ENCODE measurements around the gene FAM89B.

Gene FAM89B

DNA sequence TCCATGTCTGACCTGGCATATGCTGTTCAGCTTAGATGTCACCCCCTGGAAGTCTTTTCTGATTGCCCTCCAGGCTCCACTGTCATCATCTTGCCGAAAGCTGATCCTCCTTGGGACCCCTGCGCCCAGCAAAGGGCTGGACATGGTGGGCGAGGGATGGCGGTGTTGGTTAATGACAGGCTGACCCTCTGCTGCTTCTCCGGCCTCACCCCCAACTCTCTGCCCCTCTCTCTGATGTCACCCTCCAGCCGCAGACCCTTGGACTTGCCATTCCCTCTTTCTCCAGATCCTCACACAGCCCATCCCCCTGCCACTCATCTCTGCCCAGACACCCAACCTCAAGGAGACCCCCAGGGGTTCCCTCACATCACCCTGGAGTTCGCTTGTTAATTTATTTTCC lies 5.8 kb downstream of the FAM89B start:
- Histone ChIP-seq H3K9ac (ENCODE audit: low read length) (no peak overlapping the region), H2AK5ac (ENCODE audit: low read length) (no peak overlapping the region), H3K4me2 (ENCODE audit: low read length) (no peak overlapping the region), H3K79me1 (ENCODE audit: low read length) (no peaks in the 10 kb centered on the region), H2BK15ac (replicated peaks; ENCODE audit: low read depth) (no peak overlapping the region), H3K36me3 (ENCODE audit: control insufficient read depth, insufficient read depth, low read length) (no peaks in the 10 kb centered on the region), H3K27me3 (ENCODE audit: insufficient read depth, low read length, poor library complexity) (no peaks in the 10 kb centered on the region), H2BK5ac (ENCODE audit: low read length) (no peak overlapping the region), H3K4ac (ENCODE audit: low read depth, low read length) (no peak overlapping the region), H2BK120ac (ENCODE audit: low read depth, low read length) (no peak overlapping the region), H3K23ac (ENCODE audit: low read length) (no peak overlapping the region), H3K4me3 (ENCODE audit: low read length) (no peak overlapping the region), H3K56ac (ENCODE audit: low read length) (no peak overlapping the region), H4K8ac (ENCODE audit: low read depth, low read length) (no peak overlapping the region), H3K27ac (ENCODE audit: low read depth, low read length) (no peak overlapping the region), H3K18ac (ENCODE audit: low read length) (no peak overlapping the region), H3K79me2 (ENCODE audit: control insufficient read depth, insufficient read depth, low read length) (no peaks in the 10 kb centered on the region), H3K4me1 (ENCODE audit: control insufficient read depth, low read depth, low read length) (peaks cover 2% of the 10 kb centered on the region), H4K5ac (ENCODE audit: low read length) (no peak overlapping the region)
- DNase-seq, result no peak
- no CpG with 5 or more reads among the region's 7 CpGs for WGBS (ENCODE audit: extremely low coverage, insufficient coverage, low lambda C conversion rate)

DNA sequence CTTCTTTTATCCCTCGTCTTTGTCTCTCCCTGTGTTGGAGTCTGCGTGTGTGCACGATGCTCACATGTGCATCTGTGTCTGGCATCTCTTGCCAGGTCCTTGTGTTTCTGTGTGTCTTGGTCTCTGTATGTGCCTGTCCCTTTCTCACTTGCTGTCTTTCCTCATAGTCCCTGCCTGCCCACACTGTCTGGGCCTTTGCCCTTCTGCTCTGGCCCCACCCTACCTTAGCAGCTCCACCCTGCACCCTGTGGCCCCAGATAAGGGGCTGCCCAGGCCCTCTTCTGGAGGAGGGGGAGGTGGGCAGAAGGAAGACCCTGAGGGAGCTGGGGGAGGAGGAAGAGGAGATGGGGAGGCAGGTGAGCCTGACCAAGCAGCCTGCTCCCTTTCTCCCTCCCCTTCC lies 6.3 kb downstream of the FAM89B start:
- no peak overlapping the region for H3K18ac ChIP-seq (ENCODE audit: low read length)
- H3K4ac ChIP-seq (ENCODE audit: low read depth, low read length), result no peak overlapping the region
- H3K79me1 ChIP-seq (ENCODE audit: low read length), result no peaks in the 10 kb centered on the region
- no peak overlapping the region for H3K9ac ChIP-seq (ENCODE audit: low read length)
- H3K56ac ChIP-seq (ENCODE audit: low read length), result no peak overlapping the region
- H2BK120ac ChIP-seq (ENCODE audit: low read depth, low read length), result no peak overlapping the region
- DNase-seq, result no peak
- H3K4me2 ChIP-seq (ENCODE audit: low read length), result no peak overlapping the region
- H3K36me3 ChIP-seq (ENCODE audit: control insufficient read depth, insufficient read depth, low read length), result no peaks in the 10 kb centered on the region
- no peak overlapping the region for H4K8ac ChIP-seq (ENCODE audit: low read depth, low read length)
- peaks cover 2% of the 10 kb centered on the region for H3K4me1 ChIP-seq (ENCODE audit: control insufficient read depth, low read depth, low read length)
- H2BK15ac ChIP-seq (replicated peaks; ENCODE audit: low read depth), result no peak overlapping the region
- H3K27me3 ChIP-seq (ENCODE audit: insufficient read depth, low read length, poor library complexity), result no peaks in the 10 kb centered on the region
- WGBS (ENCODE audit: extremely low coverage, insufficient coverage, low lambda C conversion rate), result no CpG with 5 or more reads among the region's 3 CpGs
- no peak overlapping the region for H3K4me3 ChIP-seq (ENCODE audit: low read length)
- H2BK5ac ChIP-seq (ENCODE audit: low read length), result no peak overlapping the region
- no peak overlapping the region for H2AK5ac ChIP-seq (ENCODE audit: low read length)
- H3K79me2 ChIP-seq (ENCODE audit: control insufficient read depth, insufficient read depth, low read length), result no peaks in the 10 kb centered on the region
- H3K27ac ChIP-seq (ENCODE audit: low read depth, low read length), result no peak overlapping the region
- no peak overlapping the region for H4K5ac ChIP-seq (ENCODE audit: low read length)
- H3K23ac ChIP-seq (ENCODE audit: low read length), result no peak overlapping the region

GRCh38 chr11:65579291-65579690 lies 7.0 kb downstream of the FAM89B start:
- Histone ChIP-seq H3K56ac (ENCODE audit: low read length) (no peak overlapping the region), H2AK5ac (ENCODE audit: low read length) (no peak overlapping the region), H3K79me1 (ENCODE audit: low read length) (no peaks in the 10 kb centered on the region), H3K79me2 (ENCODE audit: control insufficient read depth, insufficient read depth, low read length) (no peaks in the 10 kb centered on the region), H3K36me3 (ENCODE audit: control insufficient read depth, insufficient read depth, low read length) (no peaks in the 10 kb centered on the region), H4K8ac (ENCODE audit: low read depth, low read length) (no peak overlapping the region), H3K27me3 (ENCODE audit: insufficient read depth, low read length, poor library complexity) (no peaks in the 10 kb centered on the region), H3K4me3 (ENCODE audit: low read length) (no peak overlapping the region), H2BK15ac (replicated peaks; ENCODE audit: low read depth) (no peak overlapping the region), H3K4me1 (ENCODE audit: control insufficient read depth, low read depth, low read length) (peaks cover 2% of the 10 kb centered on the region), H3K4me2 (ENCODE audit: low read length) (no peak overlapping the region), H3K23ac (ENCODE audit: low read length) (no peak overlapping the region), H2BK120ac (ENCODE audit: low read depth, low read length) (no peak overlapping the region), H4K5ac (ENCODE audit: low read length) (no peak overlapping the region), H3K9ac (ENCODE audit: low read length) (no peak overlapping the region), H3K18ac (ENCODE audit: low read length) (no peak overlapping the region), H3K27ac (ENCODE audit: low read depth, low read length) (no peak overlapping the region), H3K4ac (ENCODE audit: low read depth, low read length) (no peak overlapping the region), H2BK5ac (ENCODE audit: low read length) (no peak overlapping the region)
- DNase-seq, result no peak
- WGBS (ENCODE audit: extremely low coverage, insufficient coverage, low lambda C conversion rate), result no CpG with 5 or more reads among the region's 4 CpGs

DNA sequence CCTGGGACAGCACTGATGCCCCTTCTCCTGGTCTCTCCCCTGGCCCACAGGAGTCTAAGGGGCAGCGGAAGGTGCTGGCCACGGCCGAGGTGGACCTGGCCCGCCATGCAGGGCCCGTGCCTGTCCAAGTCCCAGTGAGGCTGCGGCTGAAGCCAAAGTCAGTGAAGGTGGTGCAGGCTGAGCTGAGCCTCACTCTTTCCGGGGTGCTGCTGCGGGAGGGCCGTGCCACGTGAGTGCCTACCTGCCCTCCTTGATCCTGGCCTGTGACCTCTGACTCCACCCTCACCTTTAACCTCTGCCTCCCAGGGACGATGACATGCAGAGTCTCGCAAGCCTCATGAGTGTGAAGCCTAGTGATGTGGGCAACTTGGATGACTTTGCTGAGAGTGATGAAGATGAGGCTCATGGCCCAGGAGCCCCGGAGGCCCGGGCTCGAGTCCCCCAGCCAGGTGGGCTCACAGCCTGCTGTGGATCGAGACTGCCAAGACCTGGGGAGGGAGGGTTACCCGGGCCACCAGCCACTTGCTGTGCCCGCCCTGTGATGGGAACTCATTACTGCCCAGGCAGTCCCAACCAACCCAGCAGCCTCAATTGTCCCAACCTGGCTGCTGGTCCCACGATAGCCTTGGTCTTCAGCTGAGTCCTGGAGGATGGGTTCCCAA lies 7.8 kb downstream of the FAM89B start:
- WGBS (ENCODE audit: extremely low coverage, insufficient coverage, low lambda C conversion rate), result no CpG with 5 or more reads among the region's 19 CpGs
- Histone ChIP-seq H2BK120ac (ENCODE audit: low read depth, low read length) (no peak overlapping the region), H3K4me3 (ENCODE audit: low read length) (no peak overlapping the region), H2BK15ac (replicated peaks; ENCODE audit: low read depth) (no peak overlapping the region), H3K56ac (ENCODE audit: low read length) (no peak overlapping the region), H3K27me3 (ENCODE audit: insufficient read depth, low read length, poor library complexity) (no peaks in the 10 kb centered on the region), H3K18ac (ENCODE audit: low read length) (no peak overlapping the region), H3K27ac (ENCODE audit: low read depth, low read length) (no peak overlapping the region), H4K8ac (ENCODE audit: low read depth, low read length) (no peak overlapping the region), H3K4me2 (ENCODE audit: low read length) (no peak overlapping the region), H4K5ac (ENCODE audit: low read length) (no peak overlapping the region), H3K36me3 (ENCODE audit: control insufficient read depth, insufficient read depth, low read length) (no peaks in the 10 kb centered on the region), H3K23ac (ENCODE audit: low read length) (no peak overlapping the region), H3K9ac (ENCODE audit: low read length) (no peak overlapping the region), H3K4me1 (ENCODE audit: control insufficient read depth, low read depth, low read length) (no peaks in the 10 kb centered on the region), H2AK5ac (ENCODE audit: low read length) (no peak overlapping the region), H2BK5ac (ENCODE audit: low read length) (no peak overlapping the region), H3K4ac (ENCODE audit: low read depth, low read length) (no peak overlapping the region), H3K79me2 (ENCODE audit: control insufficient read depth, insufficient read depth, low read length) (no peaks in the 10 kb centered on the region), H3K79me1 (ENCODE audit: low read length) (no peaks in the 10 kb centered on the region)
- DNase-seq, result no peak

DNA sequence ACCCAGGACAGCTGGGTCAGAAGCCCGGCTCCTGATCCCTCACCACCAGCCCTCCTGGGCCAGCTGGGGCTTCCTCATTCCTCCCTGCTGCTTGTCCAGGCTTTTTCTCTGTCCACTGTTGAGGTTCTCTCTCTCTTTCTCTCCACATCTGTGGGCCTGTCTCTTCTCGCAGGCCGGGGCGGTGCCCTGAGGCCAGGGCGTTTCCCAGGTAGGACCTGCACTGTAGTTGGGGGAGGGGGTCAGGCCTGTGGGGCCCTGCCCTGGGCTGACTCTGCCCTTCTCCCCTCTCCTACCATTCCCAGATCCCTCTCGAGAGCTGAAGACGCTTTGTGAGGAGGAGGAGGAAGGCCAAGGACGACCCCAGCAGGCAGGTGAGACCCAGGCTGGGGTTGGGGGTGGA lies 8.4 kb downstream of the FAM89B start:
- no peak overlapping the region for H3K18ac ChIP-seq (ENCODE audit: low read length)
- WGBS (ENCODE audit: extremely low coverage, insufficient coverage, low lambda C conversion rate), result no CpG with 5 or more reads among the region's 8 CpGs
- DNase-seq, result no peak
- no peaks in the 10 kb centered on the region for H3K4me1 ChIP-seq (ENCODE audit: control insufficient read depth, low read depth, low read length)
- peaks cover 2% of the 10 kb centered on the region for H3K27me3 ChIP-seq (ENCODE audit: insufficient read depth, low read length, poor library complexity)
- H3K56ac ChIP-seq (ENCODE audit: low read length), result no peak overlapping the region
- no peak overlapping the region for H3K9ac ChIP-seq (ENCODE audit: low read length)
- H4K5ac ChIP-seq (ENCODE audit: low read length), result no peak overlapping the region
- H3K27ac ChIP-seq (ENCODE audit: low read depth, low read length), result no peak overlapping the region
- no peaks in the 10 kb centered on the region for H3K79me2 ChIP-seq (ENCODE audit: control insufficient read depth, insufficient read depth, low read length)
- H2BK5ac ChIP-seq (ENCODE audit: low read length), result no peak overlapping the region
- H2AK5ac ChIP-seq (ENCODE audit: low read length), result no peak overlapping the region
- H3K36me3 ChIP-seq (ENCODE audit: control insufficient read depth, insufficient read depth, low read length), result no peaks in the 10 kb centered on the region
- no peak overlapping the region for H3K23ac ChIP-seq (ENCODE audit: low read length)
- H4K8ac ChIP-seq (ENCODE audit: low read depth, low read length), result no peak overlapping the region
- H3K4me3 ChIP-seq (ENCODE audit: low read length), result no peak overlapping the region
- H3K4me2 ChIP-seq (ENCODE audit: low read length), result no peak overlapping the region
- no peaks in the 10 kb centered on the region for H3K79me1 ChIP-seq (ENCODE audit: low read length)
- H2BK120ac ChIP-seq (ENCODE audit: low read depth, low read length), result no peak overlapping the region
- H3K4ac ChIP-seq (ENCODE audit: low read depth, low read length), result no peak overlapping the region
- H2BK15ac ChIP-seq (replicated peaks; ENCODE audit: low read depth), result no peak overlapping the region

DNA sequence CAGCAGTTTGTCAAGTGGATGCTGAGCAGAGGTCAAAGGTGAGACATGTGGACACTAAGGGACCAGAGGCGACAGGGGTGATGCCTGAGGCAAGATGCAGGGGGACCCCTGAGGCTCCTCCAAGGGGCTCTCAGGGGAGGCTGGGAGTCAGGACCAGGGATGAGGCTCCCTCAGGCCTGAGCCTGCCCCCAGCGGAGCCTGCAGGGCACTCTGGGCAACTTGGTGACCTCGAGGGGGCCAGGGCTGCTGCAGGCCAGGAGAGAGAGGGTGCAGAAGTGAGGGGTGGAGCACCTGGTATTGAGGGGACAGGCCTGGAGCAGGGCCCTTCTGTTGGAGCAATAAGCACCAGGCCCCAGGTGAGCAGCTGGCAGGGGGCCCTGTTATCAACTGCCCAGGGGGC lies 9.6 kb downstream of the FAM89B start:
- Histone ChIP-seq H4K5ac (ENCODE audit: low read length) (no peak overlapping the region), H2BK15ac (replicated peaks; ENCODE audit: low read depth) (no peak overlapping the region), H3K4ac (ENCODE audit: low read depth, low read length) (no peak overlapping the region), H3K79me1 (ENCODE audit: low read length) (no peaks in the 10 kb centered on the region), H2AK5ac (ENCODE audit: low read length) (no peak overlapping the region), H3K4me3 (ENCODE audit: low read length) (no peak overlapping the region), H3K27me3 (ENCODE audit: insufficient read depth, low read length, poor library complexity) (peaks cover 2% of the 10 kb centered on the region), H2BK5ac (ENCODE audit: low read length) (no peak overlapping the region), H3K79me2 (ENCODE audit: control insufficient read depth, insufficient read depth, low read length) (no peaks in the 10 kb centered on the region), H3K27ac (ENCODE audit: low read depth, low read length) (no peak overlapping the region), H3K36me3 (ENCODE audit: control insufficient read depth, insufficient read depth, low read length) (no peaks in the 10 kb centered on the region), H3K4me1 (ENCODE audit: control insufficient read depth, low read depth, low read length) (no peaks in the 10 kb centered on the region), H2BK120ac (ENCODE audit: low read depth, low read length) (no peak overlapping the region), H3K18ac (ENCODE audit: low read length) (no peak overlapping the region), H3K56ac (ENCODE audit: low read length) (no peak overlapping the region), H3K9ac (ENCODE audit: low read length) (no peak overlapping the region), H3K4me2 (ENCODE audit: low read length) (no peak overlapping the region), H3K23ac (ENCODE audit: low read length) (no peak overlapping the region), H4K8ac (ENCODE audit: low read depth, low read length) (no peak overlapping the region)
- WGBS (ENCODE audit: extremely low coverage, insufficient coverage, low lambda C conversion rate), result no CpG with 5 or more reads among the region's 3 CpGs
- DNase-seq, result no peak
